NCI-H1105 (cell line): Measurements from ENCODE around the gene C19orf47.
"Not testable (repeated sequence)": the region's sequence is repeated elsewhere in the genome, so short reads cannot be mapped to it uniquely, and the experiment has no call there.

ENCODE experiments used
- DNase-seq: peaks from one replicate; lab custom pipeline; 2025; lab: John Stamatoyannopoulos, UW

C19orf47 gene

DNA sequence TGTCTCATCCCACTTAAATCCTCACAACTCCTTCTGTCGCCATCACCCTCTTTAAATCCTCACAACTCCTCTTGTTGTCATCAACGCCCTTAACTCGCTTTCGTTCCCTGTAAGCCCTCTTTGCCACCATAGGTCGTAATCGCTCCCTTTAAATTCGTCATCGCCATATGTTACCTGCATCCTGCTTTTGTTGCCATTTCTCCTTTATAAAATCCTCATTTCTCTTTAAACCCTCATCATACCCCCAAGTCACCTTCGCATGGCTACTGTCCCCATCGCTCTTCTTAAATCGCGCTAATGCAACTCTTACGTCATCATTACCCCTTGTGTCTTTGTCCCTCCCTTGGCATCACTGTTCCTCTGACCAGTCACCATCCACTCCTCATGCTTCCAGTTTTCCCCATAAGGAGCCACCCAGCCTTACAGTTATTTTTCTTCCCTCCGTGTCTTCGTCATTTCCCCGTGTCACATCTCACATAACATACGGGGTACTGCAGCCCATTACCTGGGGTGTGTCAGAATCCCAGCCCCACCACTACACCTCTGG, 837 bp upstream of the C19orf47 start:
- DNase-seq = peak; percentile 22

DNA sequence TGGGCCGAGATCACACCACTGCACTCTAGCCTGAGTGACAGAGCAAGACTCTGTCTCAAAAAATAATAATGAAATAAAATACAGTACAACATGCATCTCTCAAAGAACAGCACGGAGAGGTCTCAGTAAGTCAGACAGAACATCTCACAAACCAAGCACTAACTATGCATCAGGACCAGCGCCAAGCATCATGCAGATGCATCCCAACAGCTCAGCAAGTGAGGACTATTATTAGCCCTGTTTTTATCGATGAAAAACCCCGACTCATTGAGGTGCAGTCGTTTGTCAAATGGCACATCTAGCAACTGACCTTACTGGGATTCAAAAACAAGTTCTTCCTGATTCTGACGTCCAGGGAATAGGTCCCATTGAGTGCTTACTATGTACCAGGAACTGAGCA, 3.8 kb downstream of the C19orf47 start:
- DNase-seq = no peak

DNA sequence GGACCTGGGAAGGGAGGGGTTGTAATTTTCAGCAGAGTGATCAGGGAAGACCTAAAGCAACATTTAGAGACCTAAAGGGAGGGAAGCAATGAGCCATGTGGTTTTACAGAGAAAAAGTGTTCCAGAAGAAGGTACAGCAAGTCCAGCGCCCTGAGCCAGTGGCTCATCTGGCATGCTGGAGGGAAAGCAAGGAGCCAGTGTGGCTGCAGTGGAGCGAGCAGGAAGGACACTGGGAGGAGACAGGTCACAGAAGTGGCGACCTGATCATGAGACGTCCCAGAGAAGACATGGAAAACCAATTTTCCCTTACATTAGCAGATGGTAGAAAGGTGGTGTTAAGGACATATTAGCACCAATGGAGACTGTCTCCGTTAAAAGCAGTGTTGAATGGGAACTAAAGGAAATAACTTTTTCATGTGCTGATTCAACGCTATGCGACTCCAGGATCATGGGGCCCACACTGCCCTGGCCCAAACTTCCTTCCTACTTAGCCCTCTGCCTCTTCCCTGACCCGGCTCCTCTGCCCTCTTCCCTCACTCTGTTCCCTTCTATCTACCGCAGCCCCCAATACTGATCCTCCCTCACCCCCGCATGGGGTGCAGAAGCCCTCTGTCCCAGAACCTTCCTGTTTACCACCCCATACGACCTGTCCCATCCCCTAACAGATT, 5.4 kb downstream of the C19orf47 start:
- no peak for DNase-seq

DNA sequence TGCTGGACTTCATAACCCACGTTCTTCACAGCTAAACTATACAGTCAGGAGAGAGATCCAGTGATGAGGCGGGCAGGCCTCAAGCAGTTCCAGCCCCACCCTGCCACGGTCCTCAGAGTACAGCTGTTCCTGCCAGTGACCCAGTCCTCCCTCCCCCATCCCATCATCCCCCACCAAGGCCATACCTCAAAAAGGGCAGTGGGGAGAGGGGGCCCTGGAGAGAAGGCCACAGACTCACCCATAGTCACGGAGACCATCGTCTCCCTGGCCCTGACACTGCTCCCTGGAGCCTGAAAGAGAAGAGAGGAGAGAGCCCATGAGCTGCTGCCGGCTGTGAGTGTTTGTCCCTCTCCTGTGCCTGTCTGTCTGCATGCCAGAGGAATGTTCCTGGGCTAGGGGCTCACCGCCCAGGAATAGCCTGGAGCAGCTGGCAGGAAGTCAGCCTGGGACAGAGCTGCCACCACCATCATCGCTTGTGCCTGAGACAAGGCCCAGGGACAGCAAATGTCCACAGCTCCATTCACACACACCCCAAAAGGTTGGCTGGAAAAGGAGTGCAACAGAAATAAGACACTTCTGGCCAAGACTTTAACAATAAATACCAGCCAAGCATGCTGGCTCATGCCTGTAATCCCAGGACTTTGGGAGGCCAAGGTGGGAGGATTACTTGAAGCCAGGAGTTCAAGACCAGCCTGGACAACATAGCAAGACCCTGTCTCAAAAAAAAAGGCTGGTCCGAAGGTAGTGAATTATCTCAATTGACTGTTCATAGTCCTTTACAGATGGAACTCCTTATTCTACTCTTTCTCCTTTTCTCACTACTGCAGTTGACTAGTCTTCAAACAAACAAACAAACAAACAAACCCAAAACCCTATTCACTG, 6.4 kb downstream of the C19orf47 start:
- no peak for DNase-seq

DNA sequence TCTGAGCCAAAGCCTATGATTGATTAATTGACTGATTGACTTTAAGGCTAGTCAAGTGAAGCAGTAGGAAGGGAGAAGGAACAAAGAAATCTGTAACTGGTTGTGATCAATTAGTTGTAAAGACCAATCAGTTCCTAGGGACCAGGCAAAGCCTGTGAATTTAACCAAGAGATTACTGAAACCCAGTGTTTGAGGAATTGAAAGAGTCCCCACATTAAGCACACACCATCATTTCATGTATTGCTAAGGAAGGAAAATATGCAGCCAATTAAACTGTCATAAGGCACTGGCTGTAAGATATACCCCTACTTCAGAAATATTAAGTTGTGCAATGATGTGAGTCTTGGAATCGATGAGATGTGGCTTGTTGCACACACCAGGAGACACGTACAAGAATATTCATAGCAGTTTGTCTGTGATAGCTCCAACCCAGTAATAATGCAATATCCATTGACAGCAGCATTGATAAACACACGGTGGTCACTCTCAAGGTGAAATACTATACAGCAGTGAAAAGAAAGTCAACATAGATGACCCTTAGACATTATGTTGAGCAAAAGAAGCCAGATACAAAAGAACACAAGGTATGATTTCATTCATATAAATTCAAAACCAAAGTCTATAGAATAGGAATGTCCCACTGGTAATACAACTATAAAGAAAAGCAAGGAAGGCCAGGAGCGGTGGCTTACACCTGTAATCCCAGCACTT, 9.0 kb downstream of the C19orf47 start:
- no peak for DNase-seq

DNA sequence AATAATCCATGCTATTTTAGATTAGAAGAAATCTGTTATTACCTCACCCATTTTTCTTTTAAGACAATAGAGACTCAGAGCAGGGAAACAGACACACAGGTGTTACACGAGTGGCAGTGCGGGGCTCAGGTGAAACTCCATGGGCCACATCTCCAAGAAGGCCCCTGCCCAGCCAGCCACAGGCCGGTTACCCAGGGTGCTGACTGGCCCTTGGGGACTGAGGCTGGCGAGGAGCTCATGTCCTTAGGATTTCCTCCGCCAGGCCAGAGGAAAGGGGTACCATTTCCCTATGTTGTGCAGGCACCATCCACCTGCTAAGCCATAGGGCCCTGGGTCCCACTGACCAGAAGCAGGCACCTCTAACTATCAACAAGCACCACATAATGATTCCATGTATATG, 10.6 kb downstream of the C19orf47 start:
- DNase-seq = no peak

DNA sequence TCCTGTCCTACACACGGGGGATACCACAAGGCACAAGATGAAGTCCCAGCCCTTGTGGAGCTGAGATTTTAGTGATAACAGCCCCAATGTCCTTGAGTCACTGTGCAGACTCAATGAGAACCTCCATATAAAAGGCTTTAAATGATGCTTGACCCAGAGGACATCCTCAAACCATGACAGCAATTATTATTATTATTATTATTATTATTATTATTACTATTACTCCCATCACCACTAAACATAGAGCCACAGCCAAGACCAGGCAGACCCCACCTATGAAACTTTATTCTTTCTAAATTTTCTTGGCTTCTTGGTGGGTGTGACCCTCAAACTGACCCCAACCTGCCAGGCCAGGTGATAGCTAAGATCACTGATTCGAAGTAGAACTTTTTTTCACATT, 11.1 kb downstream of the C19orf47 start:
- no peak for DNase-seq

DNA sequence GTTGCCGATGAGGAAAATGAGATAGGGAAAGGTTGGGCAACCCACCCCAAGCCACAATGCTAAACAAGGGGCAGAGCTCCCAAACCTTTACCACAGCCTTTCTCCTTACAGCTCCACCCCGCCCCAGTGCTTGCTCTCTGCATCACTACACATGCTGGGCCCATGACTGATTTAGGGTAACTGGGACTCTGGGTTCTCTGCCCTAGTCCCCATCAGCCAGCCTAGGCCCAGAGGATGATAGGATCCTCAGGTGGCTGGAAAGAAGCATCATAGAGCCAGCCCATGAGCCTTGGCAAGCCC, 11.6 kb downstream of the C19orf47 start:
- DNase-seq = no peak

DNA sequence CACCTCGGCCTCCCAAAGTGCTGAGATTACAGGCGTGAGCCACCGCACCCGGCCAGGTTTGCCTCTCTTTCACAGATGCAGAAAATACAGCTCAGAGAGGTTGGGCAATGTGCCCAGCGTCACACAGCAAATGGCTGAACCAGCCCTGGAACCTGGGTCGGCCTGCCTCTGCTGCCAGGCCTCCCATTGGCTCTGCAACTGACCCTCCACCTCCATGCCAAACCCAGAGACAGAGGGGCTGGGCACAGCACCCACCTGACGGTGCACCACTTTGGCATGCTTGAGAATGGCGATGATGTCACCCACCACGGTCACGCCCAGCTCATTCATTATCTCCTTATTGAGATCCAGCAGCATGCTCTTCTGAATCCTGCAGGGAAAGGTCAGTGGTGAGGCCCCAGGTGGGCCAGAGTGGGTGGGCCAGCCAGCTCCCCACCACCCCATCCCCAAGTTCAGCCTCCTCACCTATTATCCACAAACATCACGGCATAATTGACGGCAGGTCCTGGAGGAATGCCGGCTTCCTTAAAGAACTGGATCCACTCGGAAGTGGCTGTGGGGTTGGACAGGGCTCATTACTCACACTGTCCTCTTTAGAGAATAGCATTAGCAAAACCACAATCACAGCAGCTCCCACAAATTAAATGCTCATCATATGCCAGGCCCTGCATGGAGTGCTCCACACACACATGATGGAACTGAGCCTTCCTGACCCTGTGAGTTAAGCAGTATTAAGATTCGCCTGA, 12.2 kb downstream of the C19orf47 start:
- DNase-seq = no peak

DNA sequence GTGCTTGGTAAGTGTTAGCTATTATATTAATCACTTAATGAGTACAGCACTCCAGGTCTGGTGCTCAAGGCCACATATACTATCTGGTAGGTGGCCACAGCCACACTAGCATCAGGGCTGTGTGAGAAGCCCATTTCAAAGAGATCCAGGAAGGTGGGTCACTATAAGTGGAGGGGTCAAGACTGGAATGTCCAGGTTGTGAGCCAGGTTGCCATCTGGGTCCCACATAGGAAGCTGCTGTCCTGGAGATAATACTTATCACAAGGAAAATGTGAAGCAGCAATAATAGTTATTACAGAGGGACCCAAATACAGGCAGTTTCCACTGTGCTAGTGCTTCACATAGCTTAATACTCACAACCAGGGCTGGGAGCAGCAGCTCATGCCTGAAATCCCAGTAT, 13.1 kb downstream of the C19orf47 start:
- no peak for DNase-seq

DNA sequence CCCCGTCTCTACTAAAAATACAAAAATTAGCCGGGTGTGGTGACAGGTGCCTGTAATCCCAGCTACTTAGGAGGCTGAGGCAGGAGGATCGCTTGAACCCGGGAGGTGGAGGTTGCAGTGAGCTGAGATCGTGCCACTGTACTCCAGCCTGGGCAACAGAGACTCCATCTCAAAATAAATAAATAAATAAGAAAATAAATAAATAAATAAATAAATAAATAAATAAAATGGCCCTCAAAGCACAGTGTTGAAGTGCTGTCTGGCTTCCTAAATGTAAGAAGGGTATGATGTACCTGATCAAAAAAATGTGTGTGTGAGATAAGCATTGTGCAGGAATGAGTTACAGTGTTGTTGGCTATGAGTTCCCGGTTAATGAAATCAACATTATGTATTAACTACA, 15.1 kb downstream of the C19orf47 start:
- not testable (repeated sequence) for DNase-seq

DNA sequence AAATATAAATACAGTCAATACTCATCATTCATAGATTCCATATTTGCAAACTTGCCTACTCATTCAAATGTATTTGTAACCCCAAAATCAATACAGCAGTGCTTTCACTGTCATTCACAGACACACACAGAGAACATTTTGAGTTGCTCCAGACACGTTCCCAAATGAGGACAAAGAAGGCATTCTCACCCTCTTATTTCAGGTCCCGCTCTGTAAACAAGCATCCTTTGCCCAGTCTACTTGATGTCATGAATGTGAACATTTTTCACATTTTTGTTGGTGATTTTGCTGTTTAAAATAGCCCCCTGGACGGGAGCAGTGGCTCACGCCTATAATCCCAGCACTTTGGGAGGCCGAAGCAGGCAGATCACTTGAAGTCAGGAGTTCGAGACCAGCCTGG, 15.5 kb downstream of the C19orf47 start:
- DNase-seq = no peak

DNA sequence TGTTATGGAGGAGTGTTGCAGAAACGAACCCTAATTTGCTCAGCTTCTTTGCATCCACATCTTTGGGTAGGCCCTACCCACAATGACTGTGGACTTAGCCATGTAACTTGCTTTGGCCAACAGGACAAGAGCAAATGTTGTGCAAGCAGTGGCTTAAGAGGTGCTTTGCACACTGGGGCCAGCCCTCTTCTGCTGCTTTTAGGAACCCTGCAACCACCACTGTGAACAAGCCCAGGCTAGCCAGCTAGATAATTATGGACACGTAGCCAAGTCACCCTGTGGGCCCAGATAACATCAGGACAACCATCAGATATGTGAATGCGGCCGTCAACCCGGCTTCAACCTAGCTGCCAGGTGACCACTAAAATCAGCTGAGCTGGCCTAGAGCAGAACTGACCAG, 17.1 kb downstream of the C19orf47 start:
- DNase-seq = no peak

DNA sequence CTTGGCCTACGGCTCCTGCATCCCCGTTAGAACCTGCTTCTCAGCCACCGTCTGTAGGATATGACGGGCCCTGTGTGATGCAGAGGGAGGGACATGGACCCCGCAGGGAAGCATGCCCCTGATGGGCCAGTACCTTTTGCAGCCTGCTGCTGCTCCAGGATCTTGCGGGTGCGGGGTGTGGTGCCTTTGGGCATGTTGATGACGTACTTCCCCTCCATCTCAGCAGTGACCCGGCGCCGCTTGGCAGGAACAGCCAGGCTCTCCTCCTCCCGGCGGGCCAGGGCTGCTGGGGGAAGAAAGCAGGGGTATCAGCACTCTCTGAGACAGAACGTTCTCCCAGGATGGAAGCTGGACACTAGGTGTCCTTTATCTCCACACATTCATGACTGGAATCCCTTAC, 22.0 kb downstream of the C19orf47 start:
- no peak for DNase-seq

DNA sequence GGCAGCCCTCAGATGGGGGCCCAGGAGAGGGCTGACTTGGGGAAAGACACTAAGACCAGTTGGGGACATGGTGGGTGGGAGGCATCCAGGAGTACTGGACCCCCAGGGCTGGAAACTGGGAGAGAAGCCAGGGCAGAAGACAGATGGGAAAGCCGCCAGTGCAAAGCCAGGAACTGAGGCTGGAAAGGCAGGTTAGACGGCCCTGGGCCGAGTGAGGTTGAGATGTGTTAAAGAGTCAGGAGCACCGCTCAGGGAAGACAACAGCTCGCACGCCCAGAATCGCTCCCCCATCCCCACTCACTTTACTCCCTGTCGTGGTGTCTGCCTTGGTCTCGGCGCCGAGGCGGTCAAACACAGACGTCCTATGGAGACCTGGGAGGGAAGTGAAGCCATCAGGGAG, 24.5 kb downstream of the C19orf47 start:
- no peak for DNase-seq

DNA sequence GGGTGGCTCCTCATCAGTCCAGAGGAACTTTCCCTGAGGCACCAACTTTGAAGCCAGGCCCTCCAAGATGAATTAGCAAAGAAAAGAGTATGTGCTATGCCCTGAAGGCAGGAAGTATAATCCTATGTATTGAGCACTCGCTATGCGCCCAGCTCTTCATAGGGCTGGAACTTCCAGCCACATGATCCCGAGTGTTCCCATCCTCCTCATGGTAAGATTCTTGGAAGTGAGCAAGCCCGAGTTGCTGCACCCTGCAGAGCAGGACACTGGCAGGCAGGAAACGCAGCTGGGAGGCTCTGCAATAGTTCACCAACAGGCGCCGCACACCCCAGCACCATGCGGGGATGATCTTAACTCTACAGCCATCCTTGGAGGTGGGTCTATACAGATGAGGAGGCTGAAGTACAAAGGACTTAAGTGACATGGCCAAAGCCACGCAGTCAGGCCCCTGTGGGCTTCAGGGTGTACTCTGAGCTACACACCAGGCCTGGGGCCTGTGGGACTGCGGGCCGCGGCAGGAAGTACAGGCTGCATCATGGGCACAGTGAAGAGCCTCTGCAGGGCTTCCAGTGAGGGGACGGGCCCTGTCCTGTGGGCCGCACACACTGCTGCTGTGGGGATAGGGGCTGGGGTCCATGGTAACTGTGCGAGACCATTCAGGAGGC, 25.1 kb downstream of the C19orf47 start:
- no peak for DNase-seq

DNA sequence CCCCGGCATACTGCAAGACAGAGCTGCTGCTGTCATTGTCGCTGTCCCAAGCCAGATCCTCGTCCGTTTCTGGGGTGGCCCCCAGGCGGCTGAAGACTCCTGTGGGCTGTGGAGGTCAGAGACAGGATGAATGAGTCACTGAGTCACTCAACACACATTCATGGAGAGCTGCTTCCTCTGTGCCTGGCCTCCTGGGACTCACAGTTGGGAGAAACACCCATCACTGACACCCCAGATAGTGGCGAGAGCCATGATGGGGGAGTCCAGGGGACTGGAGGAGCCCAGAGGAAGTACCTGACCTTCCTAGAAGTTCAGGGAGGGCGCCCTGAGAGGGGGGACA, 26.0 kb downstream of the C19orf47 start:
- no peak for DNase-seq

DNA sequence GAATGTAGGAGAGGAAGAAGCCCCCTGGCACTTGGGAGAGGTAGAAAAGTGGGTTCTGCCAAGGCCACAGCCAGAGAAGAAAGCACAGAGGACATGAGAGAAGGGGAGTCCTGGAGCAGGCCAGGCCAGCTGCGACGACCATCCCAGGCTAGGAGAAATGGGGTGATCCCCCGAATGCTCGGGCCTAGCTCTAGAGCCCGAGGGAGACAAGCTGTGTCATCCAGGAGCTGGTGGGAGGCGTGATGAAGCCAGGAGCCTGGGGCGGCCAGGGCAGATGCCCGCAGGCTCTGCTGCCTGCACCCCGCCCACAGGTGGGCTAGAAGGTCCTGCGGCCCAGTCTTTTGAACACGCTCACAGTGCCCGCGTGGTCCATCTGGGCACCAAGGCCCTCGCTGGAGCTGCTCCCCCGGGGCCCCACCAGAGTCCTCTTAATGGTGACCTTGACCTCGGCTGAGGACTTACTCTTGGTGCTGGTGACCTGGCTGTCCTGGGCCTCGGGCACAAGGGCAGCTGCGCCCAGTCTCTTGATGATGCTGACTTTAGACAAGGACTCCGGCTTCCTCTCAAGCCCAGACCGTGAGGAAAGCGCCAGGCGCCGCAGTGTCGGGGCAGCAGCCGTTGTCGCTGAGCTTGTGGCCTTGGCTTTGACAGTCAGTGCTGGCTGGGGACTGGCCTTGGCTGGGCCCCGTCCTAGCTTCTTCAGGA, 26.5 kb downstream of the C19orf47 start:
- DNase-seq = no peak

DNA sequence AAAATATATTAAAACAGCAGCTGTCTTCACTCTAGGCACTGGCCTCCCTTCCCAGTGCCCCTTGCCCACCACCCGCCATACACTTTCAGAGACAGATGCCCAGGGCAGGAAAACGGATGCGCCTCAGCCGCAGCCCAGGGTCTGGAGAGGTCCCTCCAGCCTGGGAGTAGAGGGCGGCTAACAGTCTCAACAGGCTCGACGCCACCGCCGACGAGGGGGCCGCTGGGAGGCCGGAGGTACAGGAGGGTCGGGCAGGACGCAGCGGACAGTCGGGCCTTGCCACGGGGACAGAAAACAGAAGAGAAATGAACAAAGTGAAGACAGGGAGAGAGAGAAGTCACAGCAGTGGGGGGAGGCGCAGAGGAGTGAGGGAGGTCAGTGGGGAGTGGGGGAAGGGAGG, 27.1 kb downstream of the C19orf47 start:
- no peak for DNase-seq

DNA sequence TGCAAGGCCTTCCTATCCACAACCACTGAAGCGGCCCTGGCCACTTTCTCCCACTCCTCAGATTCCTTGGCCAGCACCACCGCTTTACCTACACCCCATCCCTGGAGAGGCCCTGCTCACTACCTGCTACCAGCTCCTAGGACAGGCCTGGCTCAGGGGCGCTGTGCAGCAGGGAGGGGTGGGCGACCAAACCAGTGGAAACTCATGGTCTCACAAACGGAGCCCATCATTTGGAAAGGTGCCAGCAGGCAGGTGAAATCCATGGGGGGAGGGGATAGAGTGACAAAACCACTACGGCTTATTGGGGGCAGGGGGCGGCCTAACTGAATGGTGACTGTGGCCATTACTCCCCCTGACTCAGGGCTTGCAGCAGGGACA, 27.6 kb downstream of the C19orf47 start:
- DNase-seq = no peak

DNA sequence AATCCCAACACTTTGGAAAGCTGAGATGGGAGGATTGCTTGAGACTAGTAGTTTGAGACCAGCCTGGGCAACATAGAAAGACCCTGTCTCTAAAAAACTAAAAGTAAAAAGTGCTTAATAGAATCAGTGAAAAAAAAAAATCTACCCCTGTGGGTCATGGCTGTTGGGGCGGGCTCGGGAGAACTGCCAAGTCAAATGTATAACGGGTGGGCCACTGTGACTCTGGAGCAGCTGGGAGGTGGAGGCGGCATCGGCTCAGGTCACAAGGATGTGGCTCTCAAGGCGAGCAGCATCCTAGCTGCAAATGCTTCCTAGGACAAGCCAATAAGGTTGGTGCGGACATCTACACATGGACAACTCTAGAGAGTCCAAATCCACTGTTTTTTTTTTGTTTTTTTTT, 30.9 kb downstream of the C19orf47 start:
- no peak for DNase-seq
